Measurements from ENCODE around the gene PTPRN2. TPM values are rescaled to one million over a fixed set of nuclear protein-coding genes. Genes with fewer than 3 reads are reported as not detected.

PTPRN2 gene
- total and polyA plus RNA-seq, 8 donors: 12.2 to 49.2 (median 31.8) TPM

GRCh38 chr7:157932498-157933218 is 655.0 kb downstream of the PTPRN2 start:
- no peaks in the 10 kb centered on the region for H3K9me3 ChIP-seq
- intact Hi-C loops (cut with DNase I): no loop called here
- TF ChIP-seq CTCF (IDR thresholded peaks at IDR 0.05): no peak
- 78 to 92% methylated on average over 5 of the region's 5 CpGs for WGBS, 2 donors
- no peak for FAIRE-seq
- DNase-seq: no peak
- H3K27ac ChIP-seq: no peak overlapping the region
- H3K27me3 ChIP-seq: no peaks in the 10 kb centered on the region
- no peak for ATAC-seq
- no peaks in the 10 kb centered on the region for H3K4me1 ChIP-seq
- no peak overlapping the region for H3K4me3 ChIP-seq
- H3K36me3 ChIP-seq: no peaks in the 10 kb centered on the region

GRCh38 chr7:157930926-157931466 is 656.6 kb downstream of the PTPRN2 start:
- intact Hi-C loops (cut with DNase I): no loop called here
- H3K4me1 ChIP-seq: no peaks in the 10 kb centered on the region
- ATAC-seq: no peak
- H3K9me3 ChIP-seq: no peaks in the 10 kb centered on the region
- H3K4me3 ChIP-seq: no peak overlapping the region
- no peak for TF ChIP-seq CTCF (IDR thresholded peaks at IDR 0.05)
- H3K27ac ChIP-seq: no peak overlapping the region
- no peak for FAIRE-seq
- no peaks in the 10 kb centered on the region for H3K36me3 ChIP-seq
- H3K27me3 ChIP-seq: no peaks in the 10 kb centered on the region
- WGBS, 2 donors: 85 to 89% methylated on average over 13 of the region's 13 CpGs
- DNase-seq: no peak

GRCh38 chr7:157930441-157930840 is 657.2 kb downstream of the PTPRN2 start:
- no peak for DNase-seq
- Histone ChIP-seq H3K4me3 (no peak overlapping the region), H3K4me1 (no peaks in the 10 kb centered on the region), H3K9me3 (no peaks in the 10 kb centered on the region), H3K27ac (no peak overlapping the region), H3K27me3 (no peaks in the 10 kb centered on the region), H3K36me3 (no peaks in the 10 kb centered on the region)
- WGBS, 2 donors: 82 to 83% methylated on average over 6 of the region's 6 CpGs
- intact Hi-C loops (cut with DNase I): no loop called here
- no peak for ATAC-seq
- TF ChIP-seq CTCF (IDR thresholded peaks at IDR 0.05): no peak
- FAIRE-seq: no peak

GRCh38 chr7:157929671-157930070 is 658.0 kb downstream of the PTPRN2 start:
- DNase-seq: no peak
- Histone ChIP-seq H3K4me1 (no peaks in the 10 kb centered on the region), H3K27ac (no peak overlapping the region), H3K36me3 (no peaks in the 10 kb centered on the region), H3K27me3 (no peaks in the 10 kb centered on the region), H3K4me3 (no peak overlapping the region), H3K9me3 (no peaks in the 10 kb centered on the region)
- FAIRE-seq: no peak
- TF ChIP-seq CTCF (IDR thresholded peaks at IDR 0.05): no peak
- no peak for ATAC-seq
- intact Hi-C loops (cut with DNase I): no loop called here
- WGBS, 2 donors: 86 to 88% methylated on average over 16 of the region's 16 CpGs

GRCh38 chr7:157928808-157929425 is 658.7 kb downstream of the PTPRN2 start:
- WGBS, 2 donors: 82 to 83% methylated on average over 14 of the region's 14 CpGs
- ATAC-seq (no peak), FAIRE-seq (no peak), DNase-seq (no peak)
- H3K27me3 ChIP-seq: no peaks in the 10 kb centered on the region
- no peak for TF ChIP-seq CTCF (IDR thresholded peaks at IDR 0.05)
- intact Hi-C loops (cut with DNase I): no loop called here
- no peaks in the 10 kb centered on the region for H3K36me3 ChIP-seq
- H3K4me3 ChIP-seq: no peak overlapping the region
- no peaks in the 10 kb centered on the region for H3K4me1 ChIP-seq
- H3K9me3 ChIP-seq: no peaks in the 10 kb centered on the region
- H3K27ac ChIP-seq: no peak overlapping the region
